Measurements from ENCODE around the gene PPM1H. TPM values are rescaled to one million over a fixed set of nuclear protein-coding genes. Genes with fewer than 3 reads are reported as not detected.

PPM1H gene
- total and polyA plus RNA-seq, 11 donors = 1.3 to 9.6 (median 4.9) TPM

DNA sequence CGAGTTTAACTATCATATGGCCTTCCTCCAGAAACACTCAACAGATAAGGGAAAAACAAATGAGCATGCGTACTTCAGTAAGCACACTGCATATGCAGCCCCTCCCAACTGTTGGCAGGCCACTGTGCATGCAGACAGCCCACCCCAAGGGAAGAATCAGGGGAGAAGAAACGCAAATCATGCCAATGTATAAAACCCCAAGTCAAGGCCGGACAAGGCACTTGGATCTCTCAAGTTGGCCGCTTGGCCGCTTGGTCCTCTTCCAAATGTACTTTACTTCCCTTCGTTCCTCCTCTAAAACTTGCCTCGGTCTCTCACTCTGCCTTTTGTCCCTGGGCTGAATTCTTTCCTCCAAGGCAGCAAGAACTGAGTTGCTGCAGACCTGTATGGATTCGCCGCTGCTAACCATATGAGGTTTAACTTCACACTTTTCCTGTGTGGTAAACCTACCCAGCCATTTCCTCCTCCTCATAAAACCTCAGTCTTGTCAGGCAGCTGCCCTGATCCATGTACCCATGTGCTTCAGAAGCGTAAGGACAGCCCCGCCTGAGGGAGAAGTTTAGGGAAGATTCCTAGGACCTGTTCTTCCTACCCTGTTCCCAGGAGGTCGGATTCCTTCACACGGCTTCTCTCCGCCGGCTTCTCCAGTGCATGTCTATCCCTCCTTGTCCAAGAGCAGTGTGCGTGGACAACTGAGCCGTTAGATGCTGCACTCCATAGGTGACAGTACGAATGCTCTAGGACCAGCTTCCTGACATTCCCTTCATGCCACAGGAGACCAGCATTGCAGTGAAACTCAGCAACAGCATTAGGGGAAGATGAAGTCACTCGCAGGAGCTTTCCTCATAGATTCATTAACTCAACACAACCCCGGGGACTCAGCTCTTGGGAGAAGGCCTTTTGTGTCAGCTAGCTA lies 280.4 kb downstream of the PPM1H start:
- DNase-seq = no peak
- H3K27me3 ChIP-seq = no peaks in the 10 kb centered on the region
- intact Hi-C loops (cut with DNase I) = no loop called here
- 91 to 93% (median 92%) methylated on average over 21 of the region's 21 CpGs for WGBS, 4 donors
- TF ChIP-seq POLR2A (IDR thresholded peaks at IDR 0.05) = no peak
- TF ChIP-seq, protein P1, sequence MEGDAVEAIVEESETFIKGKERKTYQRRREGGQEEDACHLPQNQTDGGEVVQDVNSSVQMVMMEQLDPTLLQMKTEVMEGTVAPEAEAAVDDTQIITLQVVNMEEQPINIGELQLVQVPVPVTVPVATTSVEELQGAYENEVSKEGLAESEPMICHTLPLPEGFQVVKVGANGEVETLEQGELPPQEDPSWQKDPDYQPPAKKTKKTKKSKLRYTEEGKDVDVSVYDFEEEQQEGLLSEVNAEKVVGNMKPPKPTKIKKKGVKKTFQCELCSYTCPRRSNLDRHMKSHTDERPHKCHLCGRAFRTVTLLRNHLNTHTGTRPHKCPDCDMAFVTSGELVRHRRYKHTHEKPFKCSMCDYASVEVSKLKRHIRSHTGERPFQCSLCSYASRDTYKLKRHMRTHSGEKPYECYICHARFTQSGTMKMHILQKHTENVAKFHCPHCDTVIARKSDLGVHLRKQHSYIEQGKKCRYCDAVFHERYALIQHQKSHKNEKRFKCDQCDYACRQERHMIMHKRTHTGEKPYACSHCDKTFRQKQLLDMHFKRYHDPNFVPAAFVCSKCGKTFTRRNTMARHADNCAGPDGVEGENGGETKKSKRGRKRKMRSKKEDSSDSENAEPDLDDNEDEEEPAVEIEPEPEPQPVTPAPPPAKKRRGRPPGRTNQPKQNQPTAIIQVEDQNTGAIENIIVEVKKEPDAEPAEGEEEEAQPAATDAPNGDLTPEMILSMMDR (IDR thresholded peaks at IDR 0.05) = no peak
- no peaks in the 10 kb centered on the region for H3K36me3 ChIP-seq
- H3K4me1 ChIP-seq = peaks cover 0 to 7% (median 0%) of the 10 kb centered on the region in 12 donors
- H3K27ac ChIP-seq = no peak overlapping the region
- H3K4me3 ChIP-seq = no peak overlapping the region
- no peak for ATAC-seq
- no peaks in the 10 kb centered on the region for H3K9me3 ChIP-seq

DNA sequence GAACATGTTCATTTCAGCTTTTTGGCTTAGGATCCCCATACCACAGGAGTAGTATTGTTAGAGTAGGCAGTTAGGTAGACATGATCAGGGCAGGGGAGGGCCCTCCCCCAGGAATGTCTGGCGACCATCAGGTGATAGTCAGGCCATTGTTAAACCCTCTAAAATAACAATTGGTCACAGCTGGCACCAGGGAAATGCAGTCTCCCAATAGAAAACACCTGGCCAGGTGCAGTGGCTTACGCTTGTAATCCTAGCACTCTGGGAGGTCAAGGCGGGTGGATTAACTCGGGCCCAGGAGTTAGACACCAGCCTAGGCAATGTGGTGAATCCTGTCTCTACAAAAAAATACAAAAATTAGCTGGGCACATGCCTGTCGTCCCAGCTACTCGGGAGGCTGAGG lies 281.2 kb downstream of the PPM1H start:
- DNase-seq (no peak), ATAC-seq (no peak)
- TF ChIP-seq, protein P1 (IDR thresholded peaks at IDR 0.05) = no peak
- TF ChIP-seq POLR2A (IDR thresholded peaks at IDR 0.05) = no peak
- Histone ChIP-seq H3K4me1 (peaks cover 0 to 7% (median 0%) of the 10 kb centered on the region in 12 donors), H3K27me3 (no peaks in the 10 kb centered on the region), H3K36me3 (no peaks in the 10 kb centered on the region), H3K27ac (no peak overlapping the region), H3K9me3 (no peaks in the 10 kb centered on the region), H3K4me3 (no peak overlapping the region)
- 87 to 94% (median 91%) methylated on average over 6 of the region's 6 CpGs for WGBS, 4 donors
- intact Hi-C loops (cut with DNase I) = no loop called here

DNA sequence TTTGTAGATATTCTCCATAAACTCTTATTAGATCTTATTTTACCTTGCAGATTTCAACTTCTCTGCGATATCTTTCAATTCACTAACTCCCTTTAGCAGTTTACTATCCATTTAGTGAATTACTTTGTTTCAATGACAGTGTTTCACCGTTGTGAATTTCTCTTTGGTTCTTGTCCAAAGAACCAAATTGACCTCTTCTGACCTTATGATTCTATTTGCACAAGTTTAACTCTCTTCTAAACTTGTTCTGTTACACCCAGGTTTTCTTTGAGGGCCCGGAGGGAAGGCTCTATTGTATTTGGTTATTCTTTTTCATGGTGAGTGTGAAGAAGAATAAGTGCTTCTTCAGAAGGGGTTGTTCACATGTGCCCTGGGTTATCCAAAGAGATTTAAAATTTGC lies 281.6 kb downstream of the PPM1H start:
- no peaks in the 10 kb centered on the region for H3K36me3 ChIP-seq
- WGBS, 4 donors = 62 to 75% (median 68%) methylated on average over 3 of the region's 3 CpGs
- no peak overlapping the region for H3K27ac ChIP-seq
- TF ChIP-seq, protein P1 (IDR thresholded peaks at IDR 0.05) = no peak
- TF ChIP-seq POLR2A (IDR thresholded peaks at IDR 0.05) = no peak
- DNase-seq (no peak), ATAC-seq (no peak)
- H3K4me1 ChIP-seq = peaks cover 0 to 7% (median 0%) of the 10 kb centered on the region in 12 donors
- no peaks in the 10 kb centered on the region for H3K9me3 ChIP-seq
- no peaks in the 10 kb centered on the region for H3K27me3 ChIP-seq
- no peak overlapping the region for H3K4me3 ChIP-seq
- intact Hi-C loops (cut with DNase I) = no loop called here

DNA sequence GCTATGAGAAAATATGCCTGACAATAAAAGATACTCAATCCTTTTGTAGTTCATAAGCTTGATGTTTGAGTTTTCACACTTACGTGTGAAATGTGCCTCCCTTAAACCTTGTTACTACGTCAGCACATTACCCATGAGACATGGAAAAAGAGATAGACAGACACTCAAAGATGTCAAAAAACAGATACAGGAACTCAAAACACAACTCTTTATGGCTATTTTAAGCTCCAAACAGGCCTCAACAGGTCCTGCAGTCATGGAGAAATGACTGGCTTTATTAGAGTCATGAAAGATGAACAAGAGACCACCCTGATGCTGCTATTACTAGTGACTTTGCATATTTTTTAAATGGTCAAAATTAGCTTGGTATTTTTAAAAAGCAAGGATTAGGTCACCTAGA lies 283.8 kb downstream of the PPM1H start:
- no peak for DNase-seq
- ATAC-seq = no peak
- no peaks in the 10 kb centered on the region for H3K27me3 ChIP-seq
- no peaks in the 10 kb centered on the region for H3K9me3 ChIP-seq
- intact Hi-C loops (cut with DNase I) = no loop called here
- H3K4me3 ChIP-seq = no peak overlapping the region
- H3K4me1 ChIP-seq = peaks cover 0 to 14% (median 0%) of the 10 kb centered on the region in 12 donors
- 69 to 78% (median 73%) methylated on average over 2 of the region's 2 CpGs for WGBS, 4 donors
- H3K36me3 ChIP-seq = peaks cover 0 to 4% (median 0%) of the 10 kb centered on the region in 9 donors
- H3K27ac ChIP-seq = no peak overlapping the region
- no peak for TF ChIP-seq POLR2A (IDR thresholded peaks at IDR 0.05)
- TF ChIP-seq, protein P1 (IDR thresholded peaks at IDR 0.05) = no peak

All from heart left ventricle (tissue), 16 donors.